DMS53 treated with DMSO at 0.1 percent for 48 hours (cell line): ENCODE measurements around the gene ABAT.
"Not testable (repeated sequence)": the region's sequence is repeated elsewhere in the genome, so short reads cannot be mapped to it uniquely, and the experiment has no call there.

ENCODE experiments used
- DNase-seq: peaks from one replicate; lab custom pipeline; 2025; ENCODE audit not compliant: unreplicated experiment; lab: John Stamatoyannopoulos, UW

Gene ABAT

GRCh38 chr16:8678068-8678927 lies 3.9 kb downstream of the ABAT start:
- DNase-seq: no peak

- DNase-seq: no peak
These were observed 4.7 kb downstream of the ABAT start for GRCh38 chr16:8679151-8679550.

GRCh38 chr16:8682551-8683259 lies 8.3 kb downstream of the ABAT start:
- DNase-seq: no peak

GRCh38 chr16:8683640-8684039 lies 9.2 kb downstream of the ABAT start:
- DNase-seq: no peak

GRCh38 chr16:8685617-8686016 lies 11.2 kb downstream of the ABAT start:
- DNase-seq: no peak

GRCh38 chr16:8686031-8686621 lies 11.7 kb downstream of the ABAT start:
- peak; percentile 45 for DNase-seq

- DNase-seq: peak; percentile 19
These were observed 12.5 kb downstream of the ABAT start for GRCh38 chr16:8686879-8687278.

GRCh38 chr16:8689686-8690085 lies 15.3 kb downstream of the ABAT start:
- no peak for DNase-seq

- no peak for DNase-seq
These were observed 17.3 kb downstream of the ABAT start for GRCh38 chr16:8691728-8692127.

- no peak for DNase-seq
These were observed 20.6 kb downstream of the ABAT start for GRCh38 chr16:8694795-8695728.

GRCh38 chr16:8696880-8697279 lies 22.5 kb downstream of the ABAT start:
- no peak for DNase-seq

GRCh38 chr16:8697965-8698364 lies 23.5 kb downstream of the ABAT start:
- no peak for DNase-seq

- no peak for DNase-seq
These were observed 29.3 kb downstream of the ABAT start for GRCh38 chr16:8703693-8704092.

GRCh38 chr16:8704098-8704497 lies 29.7 kb downstream of the ABAT start:
- no peak for DNase-seq

GRCh38 chr16:8705100-8705822 lies 30.8 kb downstream of the ABAT start:
- not testable (repeated sequence) for DNase-seq

GRCh38 chr16:8708536-8708935 lies 34.1 kb downstream of the ABAT start:
- DNase-seq: no peak

- no peak for DNase-seq
These were observed 38.4 kb downstream of the ABAT start for GRCh38 chr16:8712589-8713361.

GRCh38 chr16:8713635-8714172 lies 39.3 kb downstream of the ABAT start:
- no peak for DNase-seq

GRCh38 chr16:8714174-8714573 lies 39.8 kb downstream of the ABAT start:
- DNase-seq: no peak
